ENCODE measurements around the gene STX5. TPM values are rescaled to one million over a fixed set of nuclear protein-coding genes. Genes with fewer than 3 reads are reported as not detected.
A peak's percentile ranks its signal among the peaks of the same experiment; 100 is the strongest.
"Not testable (repeated sequence)": the region's sequence is repeated elsewhere in the genome, so short reads cannot be mapped to it uniquely, and the experiment has no call there.

STX5 gene
- polyA plus RNA-seq, 12 donors, result 29.8 to 50.9 (median 34.3) TPM; not detected in 1

- peak; percentile 98 for DNase-seq
These were observed 23.9 kb upstream of the STX5 start for GRCh38 chr11:62855571-62856332.

- no peak for DNase-seq
These were observed 23.1 kb upstream of the STX5 start for GRCh38 chr11:62854825-62855570.

- no peak for DNase-seq
These were observed 22.4 kb upstream of the STX5 start for GRCh38 chr11:62854013-62854824.

DNA sequence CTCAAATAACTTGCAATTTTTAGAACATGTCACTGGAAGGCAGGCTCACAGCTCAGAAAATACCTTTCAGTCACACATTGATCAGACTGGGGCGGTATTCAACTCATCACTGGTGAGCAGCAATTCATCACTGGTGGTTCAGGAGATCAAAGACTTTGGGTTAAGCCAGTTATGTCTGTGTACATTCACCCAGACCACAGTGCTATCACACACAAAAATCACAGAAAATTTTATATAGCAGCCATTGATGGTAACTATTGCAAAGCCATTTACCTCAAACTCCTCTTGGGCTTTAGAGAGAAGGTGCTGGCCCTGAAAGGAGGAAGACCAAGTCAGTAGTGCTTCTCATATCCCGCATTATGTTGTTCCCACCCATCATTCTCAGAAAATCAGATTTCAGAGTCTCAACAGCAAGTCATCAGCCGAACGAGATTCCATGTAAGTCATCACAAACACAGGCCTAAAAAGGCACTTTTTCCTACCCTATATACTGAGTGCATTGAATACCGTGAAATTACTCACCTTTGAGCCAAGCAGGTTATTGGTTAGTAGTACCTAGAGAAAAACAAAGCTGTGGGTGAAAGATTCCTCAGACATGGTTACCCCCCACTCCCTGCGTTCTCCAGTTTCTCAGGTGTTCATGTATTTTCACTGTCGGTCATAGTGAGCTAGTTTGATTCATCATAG lies 21.6 kb upstream of the STX5 start:
- DNase-seq, result no peak

DNA sequence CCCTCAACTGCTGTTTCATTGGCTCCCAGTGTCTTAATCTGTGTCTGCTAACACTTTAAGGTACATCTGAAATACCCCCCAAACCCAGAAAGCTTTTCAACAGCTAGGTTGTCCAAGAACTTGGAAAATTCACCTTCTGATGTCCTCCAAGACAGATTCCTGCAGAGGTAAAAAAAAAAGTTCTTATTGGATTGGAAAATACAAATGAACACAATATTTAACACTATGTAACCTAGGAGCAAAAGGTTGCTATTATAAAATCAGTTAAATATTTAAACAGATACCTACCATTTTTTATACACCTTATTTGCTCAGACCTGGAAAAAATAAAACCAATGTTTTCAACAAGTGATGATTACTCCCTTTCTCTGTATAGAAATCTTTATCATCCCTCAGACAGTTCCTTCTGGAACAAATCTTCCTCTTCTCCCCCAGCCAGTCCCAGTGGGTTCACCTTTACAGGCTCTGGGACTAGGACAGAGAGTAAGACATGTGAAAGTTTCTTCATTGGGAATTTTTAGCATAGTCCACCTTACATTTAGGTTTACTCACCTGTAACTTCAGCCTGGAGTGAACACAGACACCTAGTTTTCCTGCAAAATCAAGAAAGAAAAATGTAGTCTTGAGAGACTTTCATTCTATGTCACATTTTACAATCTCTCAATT lies 20.8 kb upstream of the STX5 start:
- DNase-seq, result no peak

DNA sequence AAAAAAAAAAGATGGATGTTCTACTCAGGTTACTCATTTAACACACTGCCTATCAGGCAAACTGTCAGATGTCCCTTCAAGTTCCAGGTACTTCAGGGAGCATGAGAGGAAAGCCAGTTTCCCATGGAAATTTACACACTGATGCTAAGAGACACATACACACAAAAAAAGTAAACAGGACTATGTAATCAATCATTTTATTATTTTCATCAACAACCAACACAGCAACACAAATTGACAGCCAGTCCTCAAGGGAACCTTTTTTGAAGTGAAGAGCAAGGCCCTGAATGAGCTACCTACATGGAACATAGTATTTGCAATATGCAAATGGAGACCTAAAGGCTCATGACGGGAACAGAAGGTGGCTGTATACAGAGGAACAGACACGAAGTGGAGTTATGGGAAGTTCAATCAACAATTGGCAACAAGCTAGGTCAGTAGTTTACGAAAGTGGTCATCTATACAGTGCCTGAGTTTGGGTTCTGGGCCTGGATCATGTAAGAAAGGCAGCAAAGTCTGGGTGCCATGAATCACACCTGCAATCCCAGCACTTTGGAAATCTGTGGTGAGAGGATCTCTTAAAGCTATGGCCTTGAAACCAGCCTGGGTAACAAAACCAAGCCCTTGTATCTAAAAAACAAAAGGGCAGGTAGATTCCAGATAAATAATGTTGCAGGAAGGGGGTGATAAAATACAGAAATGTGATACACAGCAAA lies 20.1 kb upstream of the STX5 start:
- no peak for DNase-seq

GRCh38 chr11:62850911-62851806 lies 19.3 kb upstream of the STX5 start:
- DNase-seq, result no peak

DNA sequence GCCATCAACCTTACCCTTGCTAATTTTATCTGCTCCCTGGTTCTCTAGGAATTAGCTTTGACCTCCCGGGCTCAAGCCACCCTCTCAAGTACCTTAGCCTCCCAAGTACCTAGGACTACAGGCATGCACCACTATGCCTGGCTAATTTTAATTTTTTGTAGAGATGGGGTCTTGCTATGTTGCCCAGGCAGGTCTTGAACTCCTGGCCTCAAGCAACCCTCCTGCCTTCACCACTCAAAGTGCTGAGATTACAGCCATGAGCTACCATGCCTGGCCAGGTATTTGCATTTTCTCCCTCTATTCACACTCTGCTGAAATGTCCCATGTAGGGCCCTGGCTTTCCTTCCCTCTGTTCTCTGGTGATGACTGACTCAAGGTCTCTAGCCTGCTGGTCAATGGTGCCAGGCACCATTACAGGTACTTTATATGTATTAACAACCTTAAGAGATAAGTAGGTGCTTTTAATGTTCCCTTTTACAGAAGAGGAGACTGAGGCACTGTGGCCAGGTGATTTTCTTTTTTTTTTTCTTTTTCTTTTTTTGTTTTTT lies 16.0 kb upstream of the STX5 start:
- DNase-seq, result no peak

DNA sequence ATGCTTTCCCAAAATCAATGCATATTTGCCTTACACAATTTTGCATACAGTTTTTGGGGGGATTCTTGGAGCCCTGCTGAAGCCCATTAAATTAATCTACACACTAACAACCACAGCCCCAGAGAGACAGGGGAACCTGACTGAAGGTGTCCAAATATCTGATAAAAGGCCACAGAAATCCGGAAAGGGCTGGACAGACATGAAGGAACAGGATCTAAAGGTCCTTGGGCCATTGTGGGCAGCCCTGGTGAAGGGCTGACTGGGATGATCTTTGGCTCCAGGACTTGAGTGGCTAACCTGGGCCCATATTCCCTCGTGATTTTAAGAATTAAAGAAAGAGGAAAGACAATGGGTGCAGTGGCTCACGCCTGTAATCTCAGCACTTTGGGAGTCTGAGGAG lies 14.3 kb upstream of the STX5 start:
- DNase-seq, result no peak

DNA sequence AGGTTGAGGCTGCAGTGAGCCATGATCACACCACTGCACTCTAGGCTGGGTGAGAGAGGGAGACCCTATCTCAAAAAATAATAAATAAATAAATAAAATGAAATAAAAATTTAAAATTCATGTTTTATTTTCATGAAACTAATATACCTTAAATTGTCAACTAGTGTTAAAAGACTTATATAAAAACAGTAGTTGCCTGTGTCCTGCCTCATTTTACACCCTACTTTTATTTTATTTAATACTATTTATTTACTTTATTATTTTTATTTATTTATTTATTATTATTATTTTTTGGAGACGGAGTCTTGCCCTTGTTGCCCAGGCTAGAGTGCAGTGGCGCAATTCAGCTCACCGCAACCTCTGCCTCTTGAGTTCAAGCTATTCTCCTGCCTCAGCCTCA lies 12.3 kb upstream of the STX5 start:
- DNase-seq, result no peak

GRCh38 chr11:62843466-62843865 lies 11.6 kb upstream of the STX5 start:
- DNase-seq, result no peak

DNA sequence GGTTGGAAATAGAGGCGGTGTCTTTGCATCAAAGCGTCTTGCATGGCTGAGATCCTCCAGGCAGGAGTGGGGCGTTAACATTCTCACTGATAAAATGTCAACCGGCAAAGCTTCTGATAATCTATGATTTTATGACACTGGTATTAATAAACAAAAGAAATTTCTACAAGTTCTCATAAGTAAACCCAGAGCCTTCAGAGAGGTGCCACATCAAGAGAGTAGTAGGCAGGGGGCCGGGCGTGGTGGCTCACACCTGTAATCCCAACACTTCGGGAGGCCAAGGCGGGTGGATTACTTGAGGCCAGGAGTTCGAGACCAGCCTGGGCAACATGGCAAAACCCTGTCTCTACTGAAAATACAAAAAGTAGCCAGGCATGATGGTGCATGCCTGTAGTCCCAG lies 11.0 kb upstream of the STX5 start:
- not testable (repeated sequence) for DNase-seq

- DNase-seq, result no peak
These were observed 10.4 kb upstream of the STX5 start for GRCh38 chr11:62842171-62842741.

- peak; percentile 95 for DNase-seq
These were observed 9.7 kb upstream of the STX5 start for GRCh38 chr11:62841361-62842170.

DNA sequence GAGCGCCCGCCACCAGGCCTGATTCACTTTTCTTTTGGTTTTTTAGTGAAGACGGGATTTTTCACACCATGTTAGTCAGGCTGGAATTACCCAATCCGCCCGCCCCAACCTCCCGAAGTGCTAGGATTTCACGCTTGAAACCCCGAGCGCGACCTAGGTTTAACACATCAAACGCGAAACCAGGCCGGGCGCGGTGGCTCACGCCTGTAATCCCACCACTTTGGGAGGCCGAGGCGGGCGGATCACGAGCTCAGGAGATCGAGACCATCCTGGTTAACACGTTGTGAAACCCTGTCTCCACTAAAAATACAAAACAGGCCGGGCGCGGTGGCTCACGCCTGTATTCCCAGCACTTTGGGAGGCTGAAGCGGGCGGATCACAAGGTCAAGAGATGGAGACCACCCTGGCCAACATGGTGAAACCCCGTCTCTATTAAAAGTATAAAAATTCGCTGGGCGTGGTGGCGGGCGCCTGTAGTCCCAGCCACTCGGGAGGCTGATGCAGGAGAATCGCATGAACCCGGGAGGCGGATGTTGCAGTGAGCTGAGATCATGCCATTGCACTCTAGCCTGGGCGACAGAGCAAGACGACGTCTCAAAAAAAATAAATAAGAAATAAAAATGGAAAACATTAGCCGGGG lies 9.0 kb upstream of the STX5 start:
- not testable (repeated sequence) for DNase-seq

GRCh38 chr11:62839050-62839945 lies 7.4 kb upstream of the STX5 start, which contains the start of gene WDR74:
Gene WDR74, minus strand, starts transcription at chr11:62839590. Its CDS starts 20 bp downstream, at chr11:62839570.
- DNase-seq, result peak; percentile 95
